ENCODE data around the gene EEFSEC. TPM values are rescaled to one million over a fixed set of nuclear protein-coding genes. Genes with fewer than 3 reads are reported as not detected.
"Not testable (repeated sequence)": the region's sequence is repeated elsewhere in the genome, so short reads cannot be mapped to it uniquely, and the experiment has no call there.

EEFSEC gene
- total RNA-seq, 1 donor from 2014 or later: 7.1 TPM

DNA sequence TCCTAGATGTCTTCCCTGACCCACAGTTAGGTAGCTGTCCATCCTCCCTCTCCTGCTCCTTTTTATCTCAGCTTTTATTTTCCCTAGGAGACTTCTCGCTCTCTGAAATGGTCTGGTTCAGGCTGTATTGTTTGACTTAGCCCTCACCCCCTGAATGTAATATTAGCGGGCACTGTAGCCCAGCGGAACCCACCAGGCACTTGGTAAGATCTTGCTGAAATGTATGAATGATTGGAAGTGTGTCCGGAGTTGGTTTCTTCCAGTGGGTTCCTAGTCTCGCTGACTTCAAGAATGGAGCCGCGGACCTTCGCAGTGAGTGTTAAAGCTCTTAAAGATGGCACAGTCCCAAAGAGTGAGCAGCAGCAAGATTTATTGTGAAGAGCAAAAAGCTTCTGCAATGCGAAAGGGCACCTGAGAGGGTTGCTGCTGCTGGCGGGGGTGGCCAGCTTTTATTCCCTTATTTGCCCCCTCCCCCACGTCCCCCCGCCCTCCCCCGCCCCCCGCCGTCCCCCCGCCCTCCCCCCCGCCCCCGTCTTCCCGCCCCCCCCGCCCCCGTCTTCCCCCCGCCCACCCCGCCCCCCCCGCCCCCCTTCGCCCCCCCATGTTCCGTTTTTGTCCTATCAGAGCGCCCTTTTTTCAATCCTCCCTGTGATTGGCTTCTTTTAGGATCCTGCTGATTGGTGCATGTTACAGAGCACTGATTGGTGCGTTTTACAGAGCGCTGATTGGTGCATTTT lies 694 bp upstream of the EEFSEC start:
- no peak for DNase-seq (ENCODE audit: low spot score)
- Mint-ChIP-seq H3K4me3 (ENCODE audit: unreplicated experiment) (peak overlapping the region; percentile 85), H3K27me3 (ENCODE audit: unreplicated experiment) (peaks cover 4% of the 10 kb centered on the region), H3K4me1 (ENCODE audit: unreplicated experiment) (no peaks in the 10 kb centered on the region), H3K27ac (ENCODE audit: unreplicated experiment) (peak overlapping the region; percentile 32), H3K9me3 (ENCODE audit: unreplicated experiment) (no peaks in the 10 kb centered on the region), H3K36me3 (ENCODE audit: low read depth, unreplicated experiment) (peaks cover 8% of the 10 kb centered on the region)
- TF ChIP-seq, protein P1, sequence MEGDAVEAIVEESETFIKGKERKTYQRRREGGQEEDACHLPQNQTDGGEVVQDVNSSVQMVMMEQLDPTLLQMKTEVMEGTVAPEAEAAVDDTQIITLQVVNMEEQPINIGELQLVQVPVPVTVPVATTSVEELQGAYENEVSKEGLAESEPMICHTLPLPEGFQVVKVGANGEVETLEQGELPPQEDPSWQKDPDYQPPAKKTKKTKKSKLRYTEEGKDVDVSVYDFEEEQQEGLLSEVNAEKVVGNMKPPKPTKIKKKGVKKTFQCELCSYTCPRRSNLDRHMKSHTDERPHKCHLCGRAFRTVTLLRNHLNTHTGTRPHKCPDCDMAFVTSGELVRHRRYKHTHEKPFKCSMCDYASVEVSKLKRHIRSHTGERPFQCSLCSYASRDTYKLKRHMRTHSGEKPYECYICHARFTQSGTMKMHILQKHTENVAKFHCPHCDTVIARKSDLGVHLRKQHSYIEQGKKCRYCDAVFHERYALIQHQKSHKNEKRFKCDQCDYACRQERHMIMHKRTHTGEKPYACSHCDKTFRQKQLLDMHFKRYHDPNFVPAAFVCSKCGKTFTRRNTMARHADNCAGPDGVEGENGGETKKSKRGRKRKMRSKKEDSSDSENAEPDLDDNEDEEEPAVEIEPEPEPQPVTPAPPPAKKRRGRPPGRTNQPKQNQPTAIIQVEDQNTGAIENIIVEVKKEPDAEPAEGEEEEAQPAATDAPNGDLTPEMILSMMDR (IDR thresholded peaks at IDR 0.05; ENCODE audit: unreplicated experiment): no peak

DNA sequence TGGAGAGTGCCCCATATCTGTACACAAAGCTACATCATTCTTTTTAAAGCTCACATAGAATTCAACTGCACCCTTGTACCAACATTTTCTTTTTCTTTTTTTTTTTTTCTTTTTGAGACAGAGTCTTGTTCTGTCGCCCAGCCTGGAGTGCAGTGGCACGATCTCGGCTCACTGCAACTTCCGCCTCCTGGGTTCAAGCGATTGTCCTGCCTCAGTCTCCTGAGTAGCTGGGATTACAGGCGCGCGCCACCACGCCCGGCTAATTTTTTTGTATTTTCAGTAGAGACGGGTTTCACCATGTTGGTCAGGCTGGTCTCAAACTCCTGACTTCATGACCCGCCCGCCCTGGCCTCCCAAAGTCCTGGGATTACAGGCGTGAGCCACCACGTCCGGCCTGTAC lies 1.1 kb downstream of the EEFSEC start:
- Mint-ChIP-seq H3K4me3 (ENCODE audit: unreplicated experiment) (peak overlapping the region; percentile 88), H3K36me3 (ENCODE audit: low read depth, unreplicated experiment) (peaks cover 16% of the 10 kb centered on the region), H3K27ac (ENCODE audit: unreplicated experiment) (peak overlapping the region; percentile 6)
- H3K9me3 Mint-ChIP-seq (ENCODE audit: unreplicated experiment); DNase-seq (ENCODE audit: low spot score); H3K27me3 Mint-ChIP-seq (ENCODE audit: unreplicated experiment); H3K4me1 Mint-ChIP-seq (ENCODE audit: unreplicated experiment): not testable (repeated sequence)

DNA sequence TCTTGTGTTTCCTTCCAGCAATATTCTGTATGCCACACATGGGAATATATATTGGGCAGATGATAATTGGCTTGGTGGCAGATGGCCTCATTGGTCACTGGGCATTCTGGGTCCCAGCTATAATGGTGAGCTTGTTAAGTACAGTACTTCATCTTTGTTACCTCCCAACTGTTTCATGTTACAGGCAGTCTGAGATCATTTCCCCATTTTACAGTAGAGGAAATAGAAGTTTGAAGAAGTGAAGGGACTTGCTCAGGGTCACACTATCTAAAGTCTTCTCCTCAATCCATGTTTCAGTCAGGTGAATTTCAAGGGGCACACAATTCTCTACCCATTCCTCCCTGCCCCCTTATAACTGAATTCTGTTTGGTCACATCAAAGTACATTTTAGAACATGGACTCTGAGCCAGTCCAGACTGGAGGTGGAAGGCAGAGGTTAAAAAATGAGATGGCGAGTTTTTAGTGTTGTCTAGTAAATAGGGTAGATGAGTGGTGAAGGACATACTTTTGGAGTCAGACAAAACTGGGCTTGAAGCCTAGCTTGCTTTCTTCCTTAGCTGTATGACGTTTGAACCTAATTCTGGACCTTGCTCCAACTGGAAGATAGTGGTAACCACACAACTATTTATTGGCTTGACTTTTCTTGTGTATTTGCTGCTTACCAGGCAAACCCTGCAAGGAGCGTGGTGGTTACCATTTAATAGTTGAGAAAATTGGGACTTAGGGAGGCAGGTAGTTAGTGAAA lies 2.5 kb downstream of the EEFSEC start:
- TF ChIP-seq, protein P1 (IDR thresholded peaks at IDR 0.05; ENCODE audit: unreplicated experiment): no peak
- no peaks in the 10 kb centered on the region for H3K9me3 Mint-ChIP-seq (ENCODE audit: unreplicated experiment)

DNA sequence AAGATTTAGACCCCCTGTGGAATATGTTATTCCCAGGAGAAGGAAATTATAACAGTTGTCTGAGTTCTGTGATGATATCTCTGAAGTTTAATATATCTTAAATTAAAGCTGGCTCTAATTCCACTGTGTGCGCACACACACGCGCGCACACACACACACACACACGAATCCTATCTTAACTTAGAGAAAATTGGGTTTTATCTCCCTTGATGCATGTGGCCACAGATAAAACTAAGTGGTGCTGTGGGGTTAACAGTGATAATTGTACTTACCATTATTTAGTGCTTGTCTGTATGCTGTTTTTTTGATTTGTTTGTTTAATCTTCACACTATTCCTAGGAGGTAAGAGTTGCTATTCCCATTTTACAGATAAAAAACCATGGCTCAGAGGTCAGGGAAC lies 7.4 kb downstream of the EEFSEC start:
- H3K27me3 Mint-ChIP-seq (ENCODE audit: unreplicated experiment): peaks cover 5% of the 10 kb centered on the region
- peaks cover 19% of the 10 kb centered on the region for H3K36me3 Mint-ChIP-seq (ENCODE audit: low read depth, unreplicated experiment)
- H3K9me3 Mint-ChIP-seq (ENCODE audit: unreplicated experiment): no peaks in the 10 kb centered on the region
- no peak overlapping the region for H3K4me3 Mint-ChIP-seq (ENCODE audit: unreplicated experiment)
- no peak for DNase-seq (ENCODE audit: low spot score)
- TF ChIP-seq, protein P1 (IDR thresholded peaks at IDR 0.05; ENCODE audit: unreplicated experiment): no peak
- peaks cover 18% of the 10 kb centered on the region for H3K4me1 Mint-ChIP-seq (ENCODE audit: unreplicated experiment)
- H3K27ac Mint-ChIP-seq (ENCODE audit: unreplicated experiment): no peak overlapping the region

More for the DNA sequence above, 2.5 kb downstream of the EEFSEC start:
- no peak overlapping the region for H3K27ac Mint-ChIP-seq (ENCODE audit: unreplicated experiment)
- H3K36me3 Mint-ChIP-seq (ENCODE audit: low read depth, unreplicated experiment): peaks cover 19% of the 10 kb centered on the region
- no peak for DNase-seq (ENCODE audit: low spot score)
- H3K4me1 Mint-ChIP-seq (ENCODE audit: unreplicated experiment): no peaks in the 10 kb centered on the region
- no peak overlapping the region for H3K4me3 Mint-ChIP-seq (ENCODE audit: unreplicated experiment)
- H3K27me3 Mint-ChIP-seq (ENCODE audit: unreplicated experiment): peaks cover 4% of the 10 kb centered on the region

DNA sequence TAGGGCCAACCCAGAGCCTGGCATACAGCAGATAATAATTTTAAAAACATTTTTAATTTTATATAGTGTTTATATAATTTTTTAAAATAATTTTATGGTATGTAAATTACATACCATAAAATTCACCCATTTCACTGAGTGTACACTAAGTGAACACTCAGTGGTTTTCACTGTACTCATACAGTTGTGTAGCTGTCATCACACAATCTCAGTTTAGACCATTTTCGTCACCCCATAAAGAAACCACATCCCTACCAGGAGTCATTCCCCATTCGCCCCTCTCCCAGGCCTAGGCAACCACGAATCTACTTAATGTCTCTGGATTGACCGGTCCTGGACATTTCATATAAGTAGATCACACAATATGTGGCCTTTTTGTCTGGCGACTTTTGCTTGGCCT lies 10.2 kb downstream of the EEFSEC start:
- TF ChIP-seq, protein P1 (IDR thresholded peaks at IDR 0.05; ENCODE audit: unreplicated experiment): no peak
- peaks cover 4% of the 10 kb centered on the region for H3K36me3 Mint-ChIP-seq (ENCODE audit: low read depth, unreplicated experiment)
- peaks cover 5% of the 10 kb centered on the region for H3K27me3 Mint-ChIP-seq (ENCODE audit: unreplicated experiment)
- H3K27ac Mint-ChIP-seq (ENCODE audit: unreplicated experiment): no peak overlapping the region
- DNase-seq (ENCODE audit: low spot score): no peak
- peaks cover 42% of the 10 kb centered on the region for H3K4me1 Mint-ChIP-seq (ENCODE audit: unreplicated experiment)
- no peaks in the 10 kb centered on the region for H3K9me3 Mint-ChIP-seq (ENCODE audit: unreplicated experiment)
- no peak overlapping the region for H3K4me3 Mint-ChIP-seq (ENCODE audit: unreplicated experiment)
